Heart left ventricle (tissue), 16 donors: ENCODE measurements around the gene SUSD4. TPM values are rescaled to one million over a fixed set of nuclear protein-coding genes. Genes with fewer than 3 reads are reported as not detected.

Experiments used
- ATAC-seq, 4 donors: fragments of 200-7000 bp; cut with Tn5 transposase; one replicate each; pipeline ENCODE4 v1.9.1; 2020 to 2022; ENCODE audit warnings: moderate library complexity in 4 of 4, mild to moderate bottlenecking in 3 of 4, moderate number of reproducible peaks in 1 of 4
- DNase-seq, 5 donors: peaks; one replicate each; pipeline ENCODE4 v3.0.0-alpha.2; 2020
- H3K27ac ChIP-seq, 12 donors: fragments of 200-600 bp; sonication (generic) in 4 of 12; one replicate each; pipeline versions ENCODE4 v1.5.0 to v1.8.0; 2016 to 2022; ENCODE audit warnings: mild to moderate bottlenecking in 2 of 12
- H3K27me3 ChIP-seq, 9 donors: fragments of 200-600 bp; sonication (generic) in 2 of 9; one replicate each; pipeline versions ENCODE4 v1.5.1 to v1.8.0; 2016 to 2022; ENCODE audit warnings: mild to moderate bottlenecking in 3 of 9
- H3K36me3 ChIP-seq, 9 donors: fragments of 200-600 bp; sonication (generic) in 2 of 9; one replicate each; pipeline versions ENCODE4 v1.5.0 to v1.8.0; 2018 to 2022; ENCODE audit warnings: mild to moderate bottlenecking in 2 of 9
- H3K4me1 ChIP-seq, 12 donors: fragments of 200-600 bp; sonication (generic) in 4 of 12; one replicate each; pipeline versions ENCODE4 v1.5.0 to v1.8.0; 2016 to 2022; ENCODE audit warnings: mild to moderate bottlenecking in 3 of 12
- H3K4me3 ChIP-seq, 12 donors: fragments of 200-600 bp; sonication (generic) in 4 of 12; one replicate each; pipeline versions ENCODE4 v1.5.0 to v1.8.0; 2017 to 2022; ENCODE audit warnings: mild to moderate bottlenecking in 9 of 12, moderate library complexity in 4 of 12
- H3K9me3 ChIP-seq, 12 donors: fragments of 200-600 bp; sonication (generic) in 4 of 12; one replicate each; pipeline versions ENCODE4 v1.5.0 to v1.8.0; 2016 to 2022; ENCODE audit warnings: mild to moderate bottlenecking in 1 of 12
- CTCF ChIP-seq, 12 donors: fragments of 200-600 bp; sonication (generic) in 4 of 12; IDR thresholded peaks; one replicate each; pipeline versions ENCODE4 v1.5.0 to v1.8.0; 2018 to 2022; ENCODE audit warnings: antibody characterized with exemption in 12 of 12, mild to moderate bottlenecking in 5 of 12
- POLR2A ChIP-seq, 2 donors: fragments of 450-650 bp; IDR thresholded peaks; one replicate each; pipeline ENCODE4 v1.6.1; 2017; ENCODE audit warnings: antibody characterized with exemption in 2 of 2, mild to moderate bottlenecking in 2 of 2, moderate library complexity in 2 of 2
- WGBS, 4 donors: extraction: QIAGEN DNeasy Blood & Tissue Kit in 2 of 4; methylation state at CpG; one replicate each; pipeline versions ENCODE4 v1.1.5 to v1.1.7; 2013 to 2018; 5-methylcytosine and 5-hydroxymethylcytosine counted together
- intact Hi-C, 10 donors: fragments of 100-400 bp; cut with DNase I; formaldehyde crosslinking; loops; one replicate each; pipeline versions ENCODE4 v1.11.1 to v1.14.2; 2022
- polyA plus RNA-seq, 2 donors: library from polyadenylated mRNA; stranded (reverse); fragments of 200-250 nt; gene quantifications; one replicate each; pipeline ENCODE4 v1.2.3, GENCODE V29; 2013
- total RNA-seq, 9 donors: library from RNA; depleted of rRNA in 2 of 9; stranded (reverse); fragments of >200 nt in 2 of 9; fragmentation: NEBNext Ultra II Directional in 3 of 9; extraction: Animal tissue kit (Norgen Biotek cat#: 25700) in 3 of 9; gene quantifications; one replicate each; pipeline versions ENCODE4 v1.1.0 to v1.2.4, GENCODE V29; 2016 to 2023
- donor health status: ischemic (EF 13 %, LVEDD 7.1; RV severe dilation, severe dysfunction).
- donor health status: healthy with polysubstance abuse.
- donor health status: DM: no; HTN: yes; CAD: no.
- donor health status: DM: no; HTN: no; CAD: no.
- donor health status: ischemic (EF 25% LVEDD 6.9; RV normal size, moderate dysfunction).
- donor health status: ischemic (EF 25% LVEDD 5.7; RV mildly dilated, moderate dysfunction).
- donor health status: healthy.
- donor health status: DM: yes; HTN: yes; CAD: no.
- donor health status: ischemic (EF 35%, LVEDD 5.7; RV mildly dilated, moderate dysfunction).
- donor health status: nonischemic (EF 11% LVEDD 7.7; RV severe dilation, severe dysfunction).
- donor health status: DM: yes; HTN: yes; CAD: no.
- donor health status: PGD.
- donor health status: ischemic (EF 29% LVEDD 5.4; RV normal size, mild dysfunction).
- donor health status: nonischemic (EF 23%, LVEDD 6.1; RV moderate dilation, normal function).

Gene SUSD4
- total and polyA plus RNA-seq, 11 donors: 0.40 to 27.2 (median 2.4) TPM

- Histone ChIP-seq H3K27ac (no peak overlapping the region), H3K36me3 (no peaks in the 10 kb centered on the region), H3K9me3 (no peaks in the 10 kb centered on the region), H3K27me3 (peaks cover 0 to 10% (median 0%) of the 10 kb centered on the region in 9 donors), H3K4me3 (no peak overlapping the region), H3K4me1 (peaks cover 0 to 26% (median 8%) of the 10 kb centered on the region in 12 donors)
- no peak for TF ChIP-seq CTCF (IDR thresholded peaks at IDR 0.05)
- no peak for TF ChIP-seq POLR2A (IDR thresholded peaks at IDR 0.05)
- intact Hi-C loops: loop anchor here in 2 of 10 donors (5.0 to 10.0 kb wide), 2 partner anchors 75 to 203 kb away; partner anchors contain the start of gene TLR5 (in 1 of the 2)
- no peak for ATAC-seq
- 92 to 100% (median 97%) methylated on average over 4 of the region's 4 CpGs for WGBS, 4 donors
- DNase-seq: no peak
Observed at GRCh38 chr1:223347583-223347982, 16.4 kb downstream of the SUSD4 start.

GRCh38 chr1:223346311-223346710, 17.7 kb downstream of the SUSD4 start:
- Histone ChIP-seq H3K36me3 (no peaks in the 10 kb centered on the region), H3K4me1 (peaks cover 0 to 34% (median 10%) of the 10 kb centered on the region in 12 donors), H3K27me3 (no peaks in the 10 kb centered on the region), H3K4me3 (no peak overlapping the region), H3K27ac (no peak overlapping the region), H3K9me3 (no peaks in the 10 kb centered on the region)
- 89 to 96% (median 93%) methylated on average over 4 of the region's 4 CpGs for WGBS, 4 donors
- ATAC-seq: no peak
- no peak for DNase-seq
- intact Hi-C loops: loop anchor here in 2 of 10 donors (5.0 to 10.0 kb wide), 2 partner anchors 76 to 202 kb away; partner anchors contain the start of gene TLR5 (in 1 of the 2)
- TF ChIP-seq POLR2A (IDR thresholded peaks at IDR 0.05): no peak
- no peak for TF ChIP-seq CTCF (IDR thresholded peaks at IDR 0.05)

GRCh38 chr1:223345720-223346119, 18.3 kb downstream of the SUSD4 start:
- WGBS, 4 donors: 82 to 86% (median 84%) methylated on average over 4 of the region's 4 CpGs
- H3K27ac ChIP-seq: no peak overlapping the region
- H3K4me3 ChIP-seq: no peak overlapping the region
- no peak for TF ChIP-seq POLR2A (IDR thresholded peaks at IDR 0.05)
- no peak for TF ChIP-seq CTCF (IDR thresholded peaks at IDR 0.05)
- H3K27me3 ChIP-seq: no peaks in the 10 kb centered on the region
- DNase-seq (no peak), ATAC-seq (no peak)
- no peaks in the 10 kb centered on the region for H3K36me3 ChIP-seq
- peaks cover 0 to 38% (median 10%) of the 10 kb centered on the region in 12 donors for H3K4me1 ChIP-seq
- intact Hi-C loops: loop anchor here in 2 of 10 donors (5.0 to 10.0 kb wide), 2 partner anchors 77 to 201 kb away; partner anchors contain the start of gene TLR5 (in 1 of the 2)
- H3K9me3 ChIP-seq: no peaks in the 10 kb centered on the region

- Histone ChIP-seq H3K36me3 (no peaks in the 10 kb centered on the region), H3K4me1 (peaks cover 0 to 50% (median 12%) of the 10 kb centered on the region in 12 donors), H3K27ac (peak overlapping the region in 8 of 12 donors; percentile 8 to 60 (median 30)), H3K4me3 (no peak overlapping the region), H3K9me3 (no peaks in the 10 kb centered on the region), H3K27me3 (no peaks in the 10 kb centered on the region)
- ATAC-seq (peak; percentile 20 to 41 (median 32)), DNase-seq (no peak)
- WGBS, 4 donors: 46 to 59% (median 50%) methylated on average over 6 of the region's 6 CpGs
- no peak for TF ChIP-seq CTCF (IDR thresholded peaks at IDR 0.05)
- no peak for TF ChIP-seq POLR2A (IDR thresholded peaks at IDR 0.05)
- intact Hi-C loops: loop anchor here in 1 of 10 donors (10.0 kb wide), 1 partner anchor 200 kb away; the partner anchor contains the start of gene TLR5
Observed at GRCh38 chr1:223344491-223344890, 19.5 kb downstream of the SUSD4 start.
